NK-92 (cell line): ENCODE results near the gene LIN9.

Experiments
- DNase-seq: peaks from one replicate; lab custom pipeline; 2025; ENCODE audit not compliant: unreplicated experiment; lab: John Stamatoyannopoulos, UW

Gene LIN9

DNA sequence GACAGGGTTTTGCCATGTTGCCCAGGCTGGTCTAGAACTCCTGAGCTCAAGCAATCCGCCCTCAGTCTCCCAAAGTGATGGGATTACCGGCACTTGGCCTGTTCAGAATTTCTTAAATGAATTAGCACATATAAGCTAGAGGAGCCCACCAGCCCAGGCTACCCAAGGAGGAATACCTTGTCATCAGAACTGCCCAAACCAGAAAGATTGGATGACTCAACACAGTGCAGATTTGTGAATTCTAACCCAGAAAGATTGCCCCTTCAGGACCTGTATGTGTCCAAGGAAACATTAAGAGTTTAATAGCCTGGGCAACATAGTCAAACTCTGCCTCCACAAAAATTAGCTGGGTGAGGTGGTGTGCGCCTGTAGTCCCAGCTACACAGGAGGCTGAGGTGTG lies 14.0 kb upstream of the LIN9 start:
- no peak for DNase-seq

GRCh38 chr1:226320930-226321329 lies 12.0 kb upstream of the LIN9 start:
- no peak for DNase-seq

DNA sequence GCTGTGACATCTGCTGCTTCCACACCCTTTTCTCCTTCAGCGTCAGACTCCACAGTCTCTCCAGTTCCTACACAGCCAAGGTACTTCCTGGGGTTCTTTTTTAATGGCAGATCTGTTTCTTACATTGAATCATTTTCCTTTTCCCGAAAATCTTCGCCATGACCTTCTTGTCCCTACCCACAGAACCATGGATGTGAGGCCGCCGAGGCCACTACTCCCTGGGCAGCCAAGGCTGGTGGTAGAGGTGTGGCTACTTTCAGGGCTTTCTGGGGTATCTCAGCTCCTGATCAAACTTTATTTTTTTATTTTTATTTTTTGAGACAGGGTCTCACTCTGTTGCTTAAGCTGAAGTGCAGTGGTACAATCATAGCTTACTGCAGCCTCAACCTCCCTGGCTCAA lies 9.5 kb upstream of the LIN9 start:
- DNase-seq, result no peak

DNA sequence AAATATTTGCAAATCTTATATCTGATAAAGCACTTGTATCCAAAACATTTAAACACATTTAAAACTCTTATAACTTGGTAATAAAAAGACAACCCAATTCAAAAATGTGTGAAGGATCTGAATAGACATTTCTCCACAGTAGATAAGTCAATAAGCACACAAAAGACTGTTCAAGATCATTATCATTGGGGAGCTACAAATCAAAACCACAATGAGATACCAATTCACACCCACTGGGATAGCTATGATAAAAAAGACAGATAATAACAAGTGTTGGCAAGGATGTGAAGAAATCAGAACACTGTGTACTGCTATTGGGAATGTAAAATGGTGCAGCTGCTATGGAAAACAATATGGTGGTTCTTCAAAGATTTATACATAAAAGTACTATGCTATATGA lies 5.1 kb upstream of the LIN9 start:
- no peak for DNase-seq

- no peak for DNase-seq
Measured at GRCh38 chr1:226312065-226312464, 3.1 kb upstream of the LIN9 start.

- no peak for DNase-seq
Measured at GRCh38 chr1:226311376-226311775, 2.4 kb upstream of the LIN9 start.

- DNase-seq, result no peak
Measured at GRCh38 chr1:226310637-226311195, 1.8 kb upstream of the LIN9 start.

- no peak for DNase-seq
Measured at GRCh38 chr1:226310245-226310540, 1.2 kb upstream of the LIN9 start.

- DNase-seq, result no peak
Measured at GRCh38 chr1:226309398-226310244, 657 bp upstream of the LIN9 start.

DNA sequence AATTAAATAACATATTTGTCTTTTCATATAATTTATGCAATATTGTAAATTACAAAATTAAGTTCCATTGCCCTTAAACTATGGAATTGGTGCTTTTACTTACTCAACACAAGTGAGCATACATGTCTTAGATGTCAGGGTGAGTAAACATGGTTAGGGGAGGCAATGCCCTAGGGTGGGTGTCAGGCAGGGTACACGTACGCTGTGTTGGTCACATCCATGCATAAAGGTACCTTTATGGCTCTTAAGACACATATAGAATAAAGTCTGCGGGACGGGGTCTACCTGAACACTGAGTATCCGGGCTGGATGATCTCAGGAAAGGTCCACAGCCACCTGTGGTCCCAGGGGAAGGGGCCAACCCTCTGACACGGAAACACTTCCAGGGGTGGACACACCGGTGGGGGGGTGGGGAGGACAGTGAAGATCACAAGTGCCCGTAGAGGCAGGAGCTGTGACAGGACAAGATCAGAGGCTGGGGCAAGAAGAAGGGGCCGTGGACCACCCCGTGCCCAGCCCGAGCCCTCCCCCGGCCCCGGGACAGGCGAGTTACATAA lies 720 bp downstream of the LIN9 start:
- DNase-seq, result no peak

- no peak for DNase-seq
Measured at GRCh38 chr1:226306425-226306824, 2.5 kb downstream of the LIN9 start.

GRCh38 chr1:226305184-226305583 lies 3.8 kb downstream of the LIN9 start:
- no peak for DNase-seq

DNA sequence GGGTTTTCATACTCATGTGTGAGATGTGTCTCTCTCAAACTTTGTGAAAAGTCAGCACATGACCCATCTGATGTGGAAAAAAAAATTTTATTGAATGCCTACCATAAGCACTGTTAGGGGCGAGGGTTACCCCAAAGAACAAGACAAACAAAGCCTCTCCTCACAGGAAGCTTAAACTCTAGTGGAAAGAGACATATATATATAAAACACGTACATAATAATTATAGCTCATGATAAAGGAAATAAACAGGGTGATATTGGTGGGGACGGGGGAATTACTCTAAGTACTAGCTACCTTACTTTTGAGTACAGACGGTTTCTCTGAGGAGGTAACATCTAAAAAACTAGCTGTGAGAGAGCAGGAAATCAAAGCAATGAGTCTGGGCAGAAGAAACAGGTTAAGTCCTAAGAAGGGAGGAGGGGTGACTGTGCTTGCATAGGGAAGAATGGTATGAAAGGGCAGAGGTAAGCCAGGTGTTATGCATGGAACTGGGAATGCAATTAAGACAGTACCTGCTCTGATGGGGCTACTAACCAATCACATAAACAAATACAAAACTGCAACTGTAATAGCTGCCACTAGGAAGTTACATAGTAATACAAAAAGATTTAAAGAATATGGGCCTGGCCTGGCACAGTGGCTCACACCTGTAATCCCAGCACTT lies 4.5 kb downstream of the LIN9 start:
- DNase-seq, result no peak

- DNase-seq, result no peak
Measured at GRCh38 chr1:226302731-226303130, 6.2 kb downstream of the LIN9 start.

DNA sequence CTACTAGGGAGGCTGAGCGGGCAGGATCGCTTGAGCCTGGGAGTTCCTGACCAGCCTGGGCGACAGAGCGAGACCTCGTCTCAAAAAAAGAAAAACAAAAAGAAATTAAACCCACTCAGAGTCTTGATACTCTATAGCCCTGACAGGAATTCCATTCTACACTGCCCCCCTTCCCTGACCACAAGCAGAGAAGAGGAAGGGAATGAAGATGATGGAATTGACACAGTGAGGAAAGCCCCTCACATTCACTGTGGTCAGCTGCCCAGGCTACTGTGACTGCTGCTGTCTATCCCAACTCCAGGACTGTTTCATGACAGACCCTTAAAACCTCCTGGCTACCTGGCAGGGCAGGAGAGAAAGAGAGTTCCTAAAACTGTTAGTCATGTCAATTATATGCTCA lies 12.1 kb downstream of the LIN9 start:
- DNase-seq, result no peak

DNA sequence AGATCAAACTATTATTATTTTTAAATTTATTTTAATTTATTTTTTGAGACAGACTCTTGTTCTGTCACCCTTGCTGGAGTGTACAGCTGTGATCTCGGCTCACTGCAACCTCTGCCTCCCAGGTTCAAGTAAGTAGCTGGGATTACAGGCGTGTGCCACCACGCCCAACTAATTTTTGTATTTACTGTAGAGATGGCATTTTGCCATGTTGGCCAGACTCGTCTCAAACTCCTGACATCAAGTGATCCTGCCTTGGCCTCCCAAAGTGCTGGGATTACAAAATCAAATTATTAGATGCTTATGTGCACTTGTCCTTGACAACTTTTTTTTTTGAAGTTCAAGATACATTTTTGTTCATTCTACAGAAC lies 15.4 kb downstream of the LIN9 start:
- DNase-seq, result no peak

DNA sequence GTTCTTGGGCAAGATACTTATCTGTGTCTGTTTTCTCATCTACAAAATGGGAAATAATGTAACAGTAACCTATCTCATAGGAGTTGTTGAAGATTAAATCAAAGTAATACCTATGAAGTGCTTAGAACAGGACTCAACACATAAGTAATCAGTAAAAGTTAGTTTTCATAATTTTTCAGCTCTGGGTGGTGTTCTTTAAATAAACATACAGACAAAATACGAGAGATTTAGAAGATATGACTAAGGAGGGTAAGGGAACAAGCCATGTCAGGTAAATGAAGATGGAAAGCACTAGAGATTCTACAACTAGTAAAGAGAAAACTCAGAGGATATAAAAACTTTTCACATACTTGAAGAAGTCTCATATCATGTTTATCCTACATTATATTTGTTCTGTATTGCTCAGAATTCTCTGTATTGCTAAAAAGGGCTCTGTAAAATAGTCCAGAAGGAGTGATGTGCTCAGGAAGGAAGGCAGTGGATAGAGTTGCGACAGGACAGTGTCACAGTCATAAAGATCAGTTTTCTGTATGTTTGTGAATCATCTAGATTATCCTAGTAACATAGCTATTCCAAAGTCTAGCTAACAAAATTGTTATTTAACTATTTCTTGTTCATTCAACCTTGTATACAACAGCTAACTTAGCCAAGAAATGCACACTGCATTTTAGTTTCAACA lies 16.0 kb downstream of the LIN9 start:
- no peak for DNase-seq

DNA sequence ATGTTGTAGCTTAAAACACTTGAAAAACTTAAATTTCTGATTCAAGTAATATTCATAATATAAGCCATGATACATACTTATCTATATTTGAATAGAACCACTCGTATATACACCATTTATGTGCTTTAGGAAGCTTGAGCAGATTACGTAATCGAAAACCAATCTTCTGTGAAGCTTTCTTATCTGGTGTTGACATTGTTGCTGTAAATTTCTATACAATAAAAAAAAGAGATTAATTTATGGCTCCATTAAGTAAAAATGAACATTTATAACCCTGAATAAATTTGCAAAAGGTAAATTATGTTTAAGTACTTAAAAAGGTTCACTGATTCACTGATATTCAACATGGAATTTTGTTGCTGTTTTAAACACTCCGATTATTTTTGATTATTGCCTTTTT lies 21.4 kb downstream of the LIN9 start:
- no peak for DNase-seq

GRCh38 chr1:226281058-226281457 lies 27.9 kb downstream of the LIN9 start:
- no peak for DNase-seq

GRCh38 chr1:226279498-226279897 lies 29.5 kb downstream of the LIN9 start:
- no peak for DNase-seq

DNA sequence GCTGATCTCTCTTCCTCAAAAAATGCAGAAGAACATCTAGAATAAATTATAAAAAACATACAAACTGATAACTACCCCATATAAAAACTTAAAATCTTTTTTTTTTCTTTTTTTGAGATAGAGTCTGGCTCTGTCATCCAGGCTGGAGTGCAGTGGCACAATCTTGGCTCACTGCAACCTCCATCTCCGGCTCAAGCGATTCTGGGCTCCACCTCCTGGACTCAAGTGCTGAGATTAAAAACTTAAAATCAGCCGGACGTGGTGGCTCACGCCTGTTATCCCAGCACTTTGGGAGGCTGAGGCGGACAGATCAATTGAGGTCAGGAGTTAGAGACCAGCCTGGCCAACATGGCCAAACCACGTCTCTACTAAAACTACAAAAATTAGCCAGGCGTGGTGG lies 31.1 kb downstream of the LIN9 start:
- DNase-seq, result no peak

- no peak for DNase-seq
Measured at GRCh38 chr1:226276987-226277386, 32.0 kb downstream of the LIN9 start.
